Stimulated activated CD8-positive, alpha-beta memory T cell treated with anti-CD3 and anti-CD28 coated beads, Interleukin-12 subunit alpha, Interleukin-12 subunit beta, amount 100 ng/mL, for 4 hours (primary cell): ENCODE data around the gene CTDSP2.
"Not testable (repeated sequence)": the region's sequence is repeated elsewhere in the genome, so short reads cannot be mapped to it uniquely, and the experiment has no call there.

Experiments used
- DNase-seq: peaks from one replicate; pipeline ENCODE4 v3.0.0-alpha.2; 2020; ENCODE audit warnings: low read depth

Gene CTDSP2

GRCh38 chr12:57881475-57881874 is 34.9 kb upstream of the CTDSP2 start:
- no peak for DNase-seq

DNA sequence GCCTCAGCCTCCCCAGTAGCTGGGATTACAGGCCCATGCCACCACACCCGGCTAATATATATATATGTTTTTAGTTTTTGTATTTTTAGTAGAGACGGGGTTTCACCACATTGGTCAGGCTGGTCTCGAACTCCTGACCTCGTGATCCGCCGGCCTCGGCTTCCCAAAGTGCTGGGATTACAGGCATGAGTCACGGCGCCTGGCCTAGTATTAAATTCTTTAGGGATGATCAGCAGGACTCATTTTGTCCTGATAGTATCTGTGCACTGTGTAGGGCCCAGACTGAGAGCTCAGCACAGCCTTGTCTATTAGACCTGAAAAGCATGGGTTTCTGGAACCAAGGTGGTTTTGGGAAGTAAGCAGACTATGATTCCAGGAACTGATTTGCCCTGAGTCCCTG is 34.5 kb upstream of the CTDSP2 start:
- DNase-seq, result not testable (repeated sequence)

GRCh38 chr12:57877876-57878275 is 31.3 kb upstream of the CTDSP2 start:
- no peak for DNase-seq

DNA sequence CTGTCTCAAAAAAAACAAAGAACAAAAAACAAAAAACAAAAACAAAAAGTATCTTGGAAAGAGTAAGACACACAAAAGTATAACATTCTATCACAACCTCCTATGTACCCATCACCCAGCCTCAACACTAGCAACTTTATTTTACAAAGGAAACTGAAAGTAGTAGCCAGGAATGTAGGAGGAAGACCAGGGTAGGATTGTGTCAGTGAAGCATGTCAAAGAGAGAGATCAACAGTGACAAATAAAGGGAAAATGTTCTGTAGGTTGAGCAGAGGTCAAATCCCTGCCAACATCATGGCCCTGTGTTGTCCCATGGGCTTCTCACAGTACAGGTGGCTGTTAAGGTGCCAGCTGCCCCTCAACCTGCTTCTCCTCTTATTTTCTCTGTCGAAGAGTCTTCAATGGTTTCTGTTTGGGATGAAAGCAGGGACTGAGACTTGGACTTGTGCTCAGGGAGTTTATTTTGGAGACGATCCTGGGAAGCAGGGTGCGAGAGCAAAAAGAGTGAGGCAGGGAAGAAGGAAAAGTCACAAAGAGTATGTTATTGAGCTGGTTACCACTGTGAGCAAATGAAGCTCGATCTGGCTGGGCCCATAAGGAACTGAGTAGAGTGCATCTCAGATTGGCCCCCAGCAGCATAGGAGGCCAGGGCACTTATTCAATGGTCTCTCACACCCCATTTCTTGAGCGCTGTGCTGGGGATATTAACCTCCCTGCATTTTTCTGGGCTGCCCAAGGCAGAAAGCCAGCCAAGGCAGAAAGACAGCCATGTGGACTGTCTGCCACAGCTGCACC is 29.4 kb upstream of the CTDSP2 start:
- no peak for DNase-seq

GRCh38 chr12:57874166-57875108 is 27.9 kb upstream of the CTDSP2 start:
- no peak for DNase-seq

- no peak for DNase-seq
Observed at GRCh38 chr12:57872362-57872761, 25.8 kb upstream of the CTDSP2 start.

- DNase-seq, result no peak
Observed at GRCh38 chr12:57869927-57870318, 23.4 kb upstream of the CTDSP2 start.

DNA sequence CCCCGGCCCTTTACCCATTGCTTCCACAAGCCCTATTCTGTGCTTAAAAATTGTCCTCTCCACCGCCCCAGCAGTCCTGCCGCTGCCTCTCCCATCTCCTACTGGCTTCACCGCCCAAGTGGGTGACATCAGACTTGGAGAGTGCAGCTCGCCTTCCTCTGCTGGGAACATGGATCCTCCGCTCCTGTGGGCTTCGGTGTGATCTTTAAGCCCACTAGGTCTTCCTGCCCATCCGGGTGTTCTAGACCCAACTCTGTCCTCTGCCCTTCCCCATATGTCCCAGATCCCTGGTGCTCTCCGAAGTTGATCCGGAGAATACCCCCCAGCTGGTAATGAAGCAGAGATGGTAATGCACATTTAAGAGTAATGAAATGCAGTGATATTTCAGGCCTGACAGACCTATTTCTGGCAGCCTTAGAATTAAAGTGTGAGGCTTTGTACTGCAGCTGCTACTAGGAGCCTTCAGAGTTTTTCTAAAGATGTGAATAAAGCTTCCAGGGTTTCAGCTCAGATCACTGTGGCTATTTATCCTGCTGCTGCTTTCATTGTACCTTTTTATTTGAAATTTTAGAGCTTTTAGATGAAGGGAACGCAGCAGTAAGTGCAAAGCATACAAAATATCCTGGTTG is 22.9 kb upstream of the CTDSP2 start:
- DNase-seq, result no peak

- DNase-seq, result no peak
Observed at GRCh38 chr12:57868851-57869268, 22.3 kb upstream of the CTDSP2 start.

DNA sequence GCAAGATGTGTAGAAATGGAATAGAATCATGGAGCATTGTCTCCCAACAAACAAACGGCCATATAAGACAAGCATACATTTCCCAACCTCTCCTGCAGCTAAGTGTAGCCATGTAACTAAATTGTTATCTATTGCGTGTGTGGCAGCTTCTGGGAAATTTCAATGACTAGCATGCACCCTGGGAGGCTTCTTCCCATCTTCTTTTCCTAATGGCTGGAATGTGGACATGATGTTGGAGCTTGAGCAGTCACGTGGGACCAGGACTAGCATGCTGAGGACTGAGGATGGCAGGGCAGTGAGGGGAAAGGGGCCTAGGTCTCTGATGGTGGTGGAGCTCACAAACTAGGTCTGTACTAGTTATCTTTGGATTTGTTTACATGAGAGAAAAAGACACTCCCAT is 21.7 kb upstream of the CTDSP2 start:
- no peak for DNase-seq

DNA sequence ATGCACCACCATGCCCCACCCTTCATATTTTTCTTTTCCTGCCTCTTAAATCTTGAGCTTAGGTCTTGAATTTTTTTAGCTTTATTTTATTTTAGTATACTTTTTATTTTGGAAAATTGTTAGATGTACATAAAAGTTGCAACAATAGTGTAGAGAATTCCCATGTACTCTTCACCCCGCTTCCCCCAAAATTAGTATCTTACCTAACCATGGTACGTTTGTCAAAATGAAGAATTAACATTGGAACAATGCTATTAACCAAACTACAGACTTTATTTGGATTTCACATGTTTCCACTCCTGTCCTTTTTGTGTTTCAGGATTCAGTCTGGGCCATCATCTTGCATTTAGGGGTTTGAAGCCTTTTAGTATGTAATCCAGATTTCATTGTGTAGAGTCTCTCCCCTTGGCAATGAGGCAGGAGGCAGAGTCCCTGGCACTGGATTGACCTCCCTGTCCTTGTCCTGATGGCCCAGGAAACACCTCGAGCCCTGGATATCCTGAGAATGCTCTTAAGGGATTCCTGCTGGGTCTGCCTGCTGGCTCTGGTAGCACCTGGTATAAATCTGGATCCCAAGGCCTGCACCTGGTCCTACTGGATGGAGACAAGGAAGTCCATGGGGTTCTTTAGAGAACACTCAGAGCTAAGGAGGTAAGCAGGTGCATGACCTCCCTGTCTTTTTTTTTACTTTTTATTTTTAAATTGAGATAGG is 19.9 kb upstream of the CTDSP2 start:
- no peak for DNase-seq

DNA sequence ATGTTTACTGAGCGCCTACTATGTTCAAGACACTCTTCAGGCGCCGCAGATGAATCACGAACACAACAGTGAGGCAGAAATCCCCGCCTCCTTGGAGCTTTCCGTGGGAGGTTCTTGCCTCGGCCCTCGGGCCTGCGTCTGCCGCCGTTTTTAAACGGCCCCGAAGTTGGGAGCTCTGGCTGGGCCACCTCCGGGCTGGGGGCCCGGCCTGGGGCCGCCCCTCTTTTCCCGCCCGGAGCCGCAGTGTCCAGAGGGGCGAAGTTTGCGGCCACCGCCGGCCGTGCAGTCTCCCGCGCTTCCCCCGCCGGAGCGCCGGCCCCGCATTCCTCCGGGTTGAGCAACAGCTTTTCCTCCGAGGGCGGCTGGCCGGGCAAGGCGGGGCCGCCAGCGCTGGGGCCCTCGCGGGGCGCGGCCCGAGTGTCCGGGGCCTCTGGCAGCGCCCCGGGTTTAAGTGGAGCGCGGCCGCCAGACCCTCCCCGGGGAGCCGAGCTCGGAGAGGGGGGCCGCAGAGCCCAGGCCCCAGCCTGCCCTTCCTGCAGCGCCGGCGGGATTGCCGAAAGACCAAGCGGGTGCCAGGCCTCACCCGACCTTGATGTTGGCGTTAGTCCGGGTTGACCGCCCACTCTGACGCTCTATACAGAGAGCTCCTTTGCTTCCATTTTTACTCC is 18.7 kb upstream of the CTDSP2 start:
- DNase-seq, result peak; percentile 43

GRCh38 chr12:57864442-57865083 is 18.0 kb upstream of the CTDSP2 start:
- no peak for DNase-seq

DNA sequence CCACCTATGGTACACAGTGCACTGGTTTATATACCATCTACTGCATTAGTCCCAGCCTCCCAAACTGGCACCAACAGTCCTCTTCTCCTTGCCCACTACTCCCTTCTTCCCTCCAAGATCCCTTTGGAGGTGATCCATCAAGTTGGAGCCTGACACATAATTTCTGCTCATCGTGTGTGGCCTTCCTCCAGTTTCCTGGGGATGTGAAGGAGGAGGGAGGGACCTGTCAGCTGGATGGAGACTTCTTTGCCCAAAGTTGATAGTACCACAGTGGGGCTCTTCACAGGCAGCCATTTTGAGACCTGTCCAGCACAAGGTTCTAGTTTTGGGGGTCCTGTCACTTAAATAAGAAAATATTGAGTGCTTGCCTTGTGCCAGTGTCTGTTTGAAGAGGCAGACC is 17.1 kb upstream of the CTDSP2 start:
- DNase-seq, result no peak

DNA sequence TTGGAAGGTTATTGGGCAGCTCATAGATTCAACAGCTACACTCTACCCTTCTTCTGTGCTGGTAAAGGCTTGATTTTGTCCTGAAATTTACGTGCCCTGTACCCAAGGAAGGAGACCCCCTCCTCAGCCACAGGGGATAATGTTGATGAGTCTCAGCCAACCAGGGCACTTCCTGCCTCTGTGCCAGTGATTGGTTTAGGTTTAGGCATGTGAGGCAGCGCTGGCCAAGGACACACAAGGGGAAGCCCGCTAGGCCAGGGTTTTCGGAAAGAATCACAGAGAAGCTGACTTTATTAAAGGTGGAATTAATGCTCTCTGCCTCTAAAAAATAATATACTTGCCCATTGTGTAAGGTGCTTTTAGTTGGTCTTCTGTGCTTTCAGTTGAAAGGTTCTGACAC is 15.4 kb upstream of the CTDSP2 start:
- no peak for DNase-seq

DNA sequence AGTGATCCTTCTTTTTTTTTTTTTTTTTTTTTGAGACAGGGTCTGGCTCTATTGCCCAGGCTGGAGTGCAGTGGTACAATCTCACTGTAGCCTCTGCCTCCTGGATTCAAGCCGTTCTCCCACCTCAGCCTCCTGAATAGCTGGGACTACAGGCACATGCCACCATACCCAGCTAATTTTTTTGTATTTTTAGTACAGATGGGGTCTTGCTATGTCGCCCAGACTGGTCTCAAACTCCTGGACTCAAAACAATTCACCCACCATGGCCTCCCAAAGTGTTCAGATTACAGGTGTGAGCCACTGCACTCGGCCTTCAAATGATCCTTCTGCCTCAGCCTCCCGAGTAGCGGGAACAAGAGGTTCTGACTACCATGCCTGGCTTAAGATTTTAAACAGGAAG is 14.4 kb upstream of the CTDSP2 start:
- DNase-seq, result not testable (repeated sequence)

DNA sequence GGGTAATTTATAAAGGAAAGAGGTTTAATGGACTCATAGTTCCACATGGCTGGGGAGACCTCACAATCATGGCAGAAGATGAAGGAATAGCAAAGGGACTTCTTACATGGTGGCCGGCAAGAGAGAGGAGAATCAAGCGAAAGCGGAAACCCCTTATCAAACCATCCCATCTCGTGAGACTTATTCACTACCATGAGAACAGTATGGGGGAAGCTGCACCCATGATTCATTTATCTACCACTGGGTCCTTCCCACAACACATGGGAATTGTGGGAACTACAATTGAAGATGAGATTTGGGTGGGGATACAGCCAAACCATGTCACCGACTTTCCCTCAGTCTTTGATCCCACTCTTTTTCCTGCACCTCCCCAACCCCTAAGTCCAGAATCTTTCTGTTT is 12.6 kb upstream of the CTDSP2 start:
- DNase-seq, result no peak

DNA sequence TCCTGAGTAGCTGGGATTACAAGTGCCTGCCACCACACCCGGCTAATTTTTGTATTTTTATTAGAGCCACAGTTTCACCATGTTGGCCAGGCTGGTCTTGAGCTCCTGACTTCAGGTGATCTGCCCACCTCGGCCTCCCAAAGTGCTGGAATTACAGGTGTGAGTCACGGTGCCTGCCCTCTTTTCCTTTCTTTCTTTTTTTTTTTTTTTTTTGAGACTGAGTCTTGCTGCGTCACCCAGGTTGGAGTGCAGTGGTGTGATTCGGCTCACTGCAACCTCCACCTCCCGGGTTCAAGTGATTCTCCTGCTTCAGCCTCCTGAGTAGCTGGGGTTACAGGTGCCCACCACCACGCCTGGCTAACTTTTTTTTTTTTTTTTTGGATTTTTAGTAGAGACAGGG is 11.6 kb upstream of the CTDSP2 start:
- DNase-seq, result not testable (repeated sequence)

GRCh38 chr12:57854965-57855364 is 8.4 kb upstream of the CTDSP2 start:
- no peak for DNase-seq

GRCh38 chr12:57853864-57854556 is 7.5 kb upstream of the CTDSP2 start:
- no peak for DNase-seq
